Activated CD4-positive, alpha-beta T cell treated with anti-CD3 and anti-CD28 coated beads, Interleukin-2, amount 50 U/mL, for 24 hours (primary cell): ENCODE results near the gene RASSF1.

ENCODE experiments used
- DNase-seq, 2 donors: peaks; one replicate each; pipeline ENCODE4 v3.0.0-alpha.2; 2020; ENCODE audit warnings: low read depth in 1 of 2, low spot score in 1 of 2

Gene RASSF1

GRCh38 chr3:50302095-50303012 lies 38.3 kb downstream of the RASSF1 start:
- no peak for DNase-seq

- no peak for DNase-seq
Observed at GRCh38 chr3:50300681-50301254, 39.9 kb downstream of the RASSF1 start.

GRCh38 chr3:50299929-50300680 lies 40.5 kb downstream of the RASSF1 start:
- no peak for DNase-seq

GRCh38 chr3:50299638-50299928 lies 41.1 kb downstream of the RASSF1 start:
- no peak for DNase-seq

- peak; percentile 96 to 99 for DNase-seq
Observed at GRCh38 chr3:50298836-50299637, 41.6 kb downstream of the RASSF1 start, which contains the start of the genes HYAL3 and NAA80. Gene HYAL3 (minus strand): TSS chr3:50299405. CDS start chr3:50295602, 3,803 bp downstream. Gene NAA80 (minus strand): TSS chr3:50299405. CDS start chr3:50297463, 1,942 bp downstream.

GRCh38 chr3:50297896-50298725 lies 42.5 kb downstream of the RASSF1 start:
- DNase-seq, result no peak

GRCh38 chr3:50297384-50297775 lies 43.3 kb downstream of the RASSF1 start:
- no peak for DNase-seq

- no peak for DNase-seq
Observed at GRCh38 chr3:50296721-50297383, 43.8 kb downstream of the RASSF1 start.

- DNase-seq, result no peak
Observed at GRCh38 chr3:50295553-50296431, 44.8 kb downstream of the RASSF1 start.

GRCh38 chr3:50294492-50295403 lies 45.9 kb downstream of the RASSF1 start:
- no peak for DNase-seq

GRCh38 chr3:50294089-50294488 lies 46.5 kb downstream of the RASSF1 start:
- DNase-seq, result no peak

- DNase-seq, result no peak
Observed at GRCh38 chr3:50293079-50293801, 47.4 kb downstream of the RASSF1 start.

- DNase-seq, result peak; percentile 84 to 93
Observed at GRCh38 chr3:50292159-50293078, 48.2 kb downstream of the RASSF1 start, which contains the start of gene IFRD2. Gene IFRD2 (minus strand): TSS chr3:50292429. CDS start chr3:50292274, 155 bp downstream.

GRCh38 chr3:50290161-50290641 lies 50.4 kb downstream of the RASSF1 start:
- DNase-seq, result no peak

GRCh38 chr3:50289130-50289529 lies 51.5 kb downstream of the RASSF1 start:
- DNase-seq, result no peak
